ENCODE results near the gene F2RL3. TPM values are rescaled to one million over a fixed set of nuclear protein-coding genes. Genes with fewer than 3 reads are reported as not detected.

Gene F2RL3
- total and polyA plus RNA-seq, 3 experiments from 2014 or later = not detected

GRCh38 chr19:16876904-16877361 is 11.9 kb upstream of the F2RL3 start:
- Mint-ChIP-seq H3K36me3 (peaks cover 12 to 77% (median 23%) of the 10 kb centered on the region in 3 donors), H3K9me3 (peaks cover 0 to 13% (median 9%) of the 10 kb centered on the region in 5 donors), H3K4me1 (peaks cover 13 to 15% (median 14%) of the 10 kb centered on the region in 3 donors), H3K27me3 (no peaks in the 10 kb centered on the region), H3K4me3 (no peak overlapping the region), H3K27ac (peak overlapping the region in 2 of 8 donors; percentile 58 to 85)
- ChIA-PET CTCF (no interaction called here), POLR2A (no interaction called here)
- no peak for DNase-seq
- Histone ChIP-seq H3K36me3 (ENCODE audit: insufficient read depth, low read length) (peaks cover 14% of the 10 kb centered on the region), H3K9me3 (ENCODE audit: low read length) (peaks cover 6% of the 10 kb centered on the region), H3K4me3 (ENCODE audit: low read length) (no peak overlapping the region), H3K27ac (ENCODE audit: low read depth, low read length) (no peak overlapping the region), H3K4me1 (ENCODE audit: insufficient read depth, low read length) (no peaks in the 10 kb centered on the region), H3K27me3 (ENCODE audit: insufficient read depth, low read length, poor library complexity, severe bottlenecking) (no peaks in the 10 kb centered on the region)

GRCh38 chr19:16877581-16877980 is 11.2 kb upstream of the F2RL3 start:
- H3K27ac Mint-ChIP-seq = peak overlapping the region in 1 of 8 donors; percentile 33
- H3K4me3 ChIP-seq (ENCODE audit: low read length) = no peak overlapping the region
- ChIA-PET POLR2A (no interaction called here), CTCF (no interaction called here)
- no peak for DNase-seq
- H3K9me3 Mint-ChIP-seq = peaks cover 0 to 20% (median 15%) of the 10 kb centered on the region in 5 donors
- peaks cover 9% of the 10 kb centered on the region for H3K9me3 ChIP-seq (ENCODE audit: low read length)
- H3K36me3 ChIP-seq (ENCODE audit: insufficient read depth, low read length) = peaks cover 14% of the 10 kb centered on the region
- H3K4me1 Mint-ChIP-seq = peaks cover 13 to 15% (median 14%) of the 10 kb centered on the region in 3 donors
- H3K4me1 ChIP-seq (ENCODE audit: insufficient read depth, low read length) = no peaks in the 10 kb centered on the region
- H3K27me3 ChIP-seq (ENCODE audit: insufficient read depth, low read length, poor library complexity, severe bottlenecking) = no peaks in the 10 kb centered on the region
- H3K27me3 Mint-ChIP-seq = no peaks in the 10 kb centered on the region
- peaks cover 12 to 76% (median 30%) of the 10 kb centered on the region in 3 donors for H3K36me3 Mint-ChIP-seq
- no peak overlapping the region for H3K4me3 Mint-ChIP-seq
- H3K27ac ChIP-seq (ENCODE audit: low read depth, low read length) = no peak overlapping the region

GRCh38 chr19:16878181-16878965 is 10.4 kb upstream of the F2RL3 start:
- peaks cover 13% of the 10 kb centered on the region for H3K9me3 ChIP-seq (ENCODE audit: low read length)
- CTCF ChIA-PET = no interaction called here
- H3K4me1 ChIP-seq (ENCODE audit: insufficient read depth, low read length) = no peaks in the 10 kb centered on the region
- H3K36me3 ChIP-seq (ENCODE audit: insufficient read depth, low read length) = peaks cover 14% of the 10 kb centered on the region
- H3K27me3 Mint-ChIP-seq = peaks cover 0 to 5% of the 10 kb centered on the region in 2 donors
- H3K36me3 Mint-ChIP-seq = peaks cover 11 to 76% (median 35%) of the 10 kb centered on the region in 3 donors
- peaks cover 13 to 15% (median 14%) of the 10 kb centered on the region in 3 donors for H3K4me1 Mint-ChIP-seq
- peaks cover 6 to 27% (median 21%) of the 10 kb centered on the region in 5 donors for H3K9me3 Mint-ChIP-seq
- H3K4me3 Mint-ChIP-seq = no peak overlapping the region
- POLR2A ChIA-PET = no interaction called here
- no peak for DNase-seq
- no peaks in the 10 kb centered on the region for H3K27me3 ChIP-seq (ENCODE audit: insufficient read depth, low read length, poor library complexity, severe bottlenecking)
- H3K27ac ChIP-seq (ENCODE audit: low read depth, low read length) = no peak overlapping the region
- H3K27ac Mint-ChIP-seq = no peak overlapping the region
- no peak overlapping the region for H3K4me3 ChIP-seq (ENCODE audit: low read length)

- H3K27me3 ChIP-seq (ENCODE audit: insufficient read depth, low read length, poor library complexity, severe bottlenecking) = no peaks in the 10 kb centered on the region
- H3K4me1 ChIP-seq (ENCODE audit: insufficient read depth, low read length) = no peaks in the 10 kb centered on the region
- peaks cover 12% of the 10 kb centered on the region for H3K36me3 ChIP-seq (ENCODE audit: insufficient read depth, low read length)
- peaks cover 4 to 58% (median 26%) of the 10 kb centered on the region in 3 donors for H3K36me3 Mint-ChIP-seq
- ChIA-PET CTCF (no interaction called here), POLR2A (no interaction called here)
- peaks cover 13% of the 10 kb centered on the region for H3K9me3 ChIP-seq (ENCODE audit: low read length)
- H3K27ac Mint-ChIP-seq = peak overlapping the region in 1 of 8 donors; percentile 35
- H3K27ac ChIP-seq (ENCODE audit: low read depth, low read length) = no peak overlapping the region
- H3K9me3 Mint-ChIP-seq = peaks cover 6 to 29% (median 26%) of the 10 kb centered on the region in 5 donors
- no peak for DNase-seq
- H3K4me3 ChIP-seq (ENCODE audit: low read length) = no peak overlapping the region
- peaks cover 0 to 5% of the 10 kb centered on the region in 2 donors for H3K27me3 Mint-ChIP-seq
- H3K4me1 Mint-ChIP-seq = no peaks in the 10 kb centered on the region
- H3K4me3 Mint-ChIP-seq = no peak overlapping the region
Observed at GRCh38 chr19:16880884-16881554, 7.8 kb upstream of the F2RL3 start.

GRCh38 chr19:16882146-16882545 is 6.7 kb upstream of the F2RL3 start:
- POLR2A ChIA-PET = no interaction called here
- Mint-ChIP-seq H3K4me1 (no peaks in the 10 kb centered on the region), H3K9me3 (peaks cover 6 to 29% (median 26%) of the 10 kb centered on the region in 5 donors), H3K36me3 (peaks cover 4 to 47% (median 26%) of the 10 kb centered on the region in 3 donors), H3K27me3 (peaks cover 0 to 5% of the 10 kb centered on the region in 2 donors), H3K27ac (no peak overlapping the region), H3K4me3 (no peak overlapping the region)
- CTCF ChIA-PET = no interaction called here
- Histone ChIP-seq H3K9me3 (ENCODE audit: low read length) (peaks cover 13% of the 10 kb centered on the region), H3K27me3 (ENCODE audit: insufficient read depth, low read length, poor library complexity, severe bottlenecking) (no peaks in the 10 kb centered on the region), H3K4me1 (ENCODE audit: insufficient read depth, low read length) (no peaks in the 10 kb centered on the region), H3K36me3 (ENCODE audit: insufficient read depth, low read length) (peaks cover 5% of the 10 kb centered on the region), H3K4me3 (ENCODE audit: low read length) (no peak overlapping the region), H3K27ac (ENCODE audit: low read depth, low read length) (no peak overlapping the region)
- DNase-seq = no peak

GRCh38 chr19:16883522-16883921 is 5.3 kb upstream of the F2RL3 start:
- Mint-ChIP-seq H3K4me1 (peaks cover 1 to 2% (median 1%) of the 10 kb centered on the region in 3 donors), H3K27me3 (peaks cover 0 to 6% of the 10 kb centered on the region in 2 donors), H3K4me3 (no peak overlapping the region), H3K36me3 (peaks cover 2 to 34% (median 20%) of the 10 kb centered on the region in 3 donors), H3K9me3 (peaks cover 6 to 29% (median 26%) of the 10 kb centered on the region in 5 donors), H3K27ac (no peak overlapping the region)
- DNase-seq = no peak
- Histone ChIP-seq H3K27me3 (ENCODE audit: insufficient read depth, low read length, poor library complexity, severe bottlenecking) (no peaks in the 10 kb centered on the region), H3K36me3 (ENCODE audit: insufficient read depth, low read length) (peaks cover 5% of the 10 kb centered on the region), H3K4me1 (ENCODE audit: insufficient read depth, low read length) (no peaks in the 10 kb centered on the region), H3K27ac (ENCODE audit: low read depth, low read length) (no peak overlapping the region), H3K4me3 (ENCODE audit: low read length) (no peak overlapping the region), H3K9me3 (ENCODE audit: low read length) (peaks cover 13% of the 10 kb centered on the region)
- ChIA-PET POLR2A (no interaction called here), CTCF (no interaction called here)

GRCh38 chr19:16885166-16885565 is 3.6 kb upstream of the F2RL3 start:
- POLR2A ChIA-PET = no interaction called here
- peaks cover 0 to 11% of the 10 kb centered on the region in 2 donors for H3K27me3 Mint-ChIP-seq
- H3K4me1 Mint-ChIP-seq = peaks cover 5 to 7% (median 7%) of the 10 kb centered on the region in 3 donors
- Histone ChIP-seq H3K4me3 (ENCODE audit: low read length) (no peak overlapping the region), H3K4me1 (ENCODE audit: insufficient read depth, low read length) (no peaks in the 10 kb centered on the region), H3K9me3 (ENCODE audit: low read length) (peaks cover 13% of the 10 kb centered on the region), H3K27me3 (ENCODE audit: insufficient read depth, low read length, poor library complexity, severe bottlenecking) (no peaks in the 10 kb centered on the region), H3K27ac (ENCODE audit: low read depth, low read length) (no peak overlapping the region), H3K36me3 (ENCODE audit: insufficient read depth, low read length) (no peaks in the 10 kb centered on the region)
- CTCF ChIA-PET = no interaction called here
- no peak overlapping the region for H3K27ac Mint-ChIP-seq
- H3K36me3 Mint-ChIP-seq = peaks cover 1 to 18% (median 18%) of the 10 kb centered on the region in 3 donors
- H3K4me3 Mint-ChIP-seq = no peak overlapping the region
- DNase-seq = no peak
- H3K9me3 Mint-ChIP-seq = peaks cover 6 to 28% (median 26%) of the 10 kb centered on the region in 5 donors

GRCh38 chr19:16886305-16886880 is 2.4 kb upstream of the F2RL3 start:
- Mint-ChIP-seq H3K27me3 (peaks cover under 1 to 11% of the 10 kb centered on the region in 2 donors), H3K9me3 (peaks cover 6 to 23% (median 20%) of the 10 kb centered on the region in 5 donors), H3K4me1 (peaks cover 5 to 7% (median 7%) of the 10 kb centered on the region in 3 donors), H3K4me3 (no peak overlapping the region), H3K36me3 (peaks cover 0 to 15% (median 10%) of the 10 kb centered on the region in 3 donors), H3K27ac (no peak overlapping the region)
- Histone ChIP-seq H3K4me1 (ENCODE audit: insufficient read depth, low read length) (no peaks in the 10 kb centered on the region), H3K27ac (ENCODE audit: low read depth, low read length) (no peak overlapping the region), H3K9me3 (ENCODE audit: low read length) (peaks cover 12% of the 10 kb centered on the region), H3K27me3 (ENCODE audit: insufficient read depth, low read length, poor library complexity, severe bottlenecking) (no peaks in the 10 kb centered on the region), H3K4me3 (ENCODE audit: low read length) (no peak overlapping the region), H3K36me3 (ENCODE audit: insufficient read depth, low read length) (no peaks in the 10 kb centered on the region)
- ChIA-PET CTCF (no interaction called here), POLR2A (no interaction called here)
- no peak for DNase-seq
